GM18526 (cell line): ENCODE data around the gene KIF18B.

Experiments
- POLR2A ChIP-seq: IDR thresholded peaks from 3 replicates; pipeline ENCODE4 v1.6.1; 2011; ENCODE audit not compliant: insufficient read length; ENCODE audit errors: extremely low read depth

The KIF18B gene

DNA sequence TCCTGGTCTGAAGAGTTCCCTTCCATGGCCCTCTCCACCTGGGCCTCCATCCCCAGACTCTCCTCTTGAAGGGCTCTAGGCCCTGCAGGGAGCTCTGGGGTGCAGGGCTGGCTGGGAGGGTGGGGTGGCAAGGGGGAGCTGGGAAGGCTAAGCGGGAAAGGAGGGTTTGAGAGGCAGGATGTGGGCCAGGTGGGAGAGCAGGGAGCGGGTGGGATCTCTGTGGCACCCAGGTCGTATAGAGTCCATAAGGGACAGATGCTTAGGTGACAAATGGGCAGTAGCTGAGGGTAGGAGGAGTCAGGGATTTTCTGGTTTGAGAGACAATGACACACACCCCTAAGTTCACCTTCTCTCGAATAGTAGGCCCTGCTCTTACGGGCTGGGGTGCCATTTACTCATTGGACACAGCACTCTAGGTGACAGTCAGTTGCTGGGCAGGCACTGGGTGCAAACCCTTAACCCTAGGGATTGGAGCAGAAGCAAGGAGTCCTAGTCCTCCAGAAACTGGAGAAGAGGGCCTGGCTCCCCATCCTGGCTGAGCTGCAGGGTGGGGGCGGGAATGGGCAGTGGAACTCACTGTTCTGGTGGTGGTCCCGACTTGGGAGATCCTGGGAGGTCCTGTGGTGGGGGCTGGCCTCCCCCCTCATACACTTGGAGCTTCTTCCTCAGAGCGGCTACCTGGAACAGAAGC is 15.3 kb downstream of the KIF18B start:
- no peak for TF ChIP-seq POLR2A

DNA sequence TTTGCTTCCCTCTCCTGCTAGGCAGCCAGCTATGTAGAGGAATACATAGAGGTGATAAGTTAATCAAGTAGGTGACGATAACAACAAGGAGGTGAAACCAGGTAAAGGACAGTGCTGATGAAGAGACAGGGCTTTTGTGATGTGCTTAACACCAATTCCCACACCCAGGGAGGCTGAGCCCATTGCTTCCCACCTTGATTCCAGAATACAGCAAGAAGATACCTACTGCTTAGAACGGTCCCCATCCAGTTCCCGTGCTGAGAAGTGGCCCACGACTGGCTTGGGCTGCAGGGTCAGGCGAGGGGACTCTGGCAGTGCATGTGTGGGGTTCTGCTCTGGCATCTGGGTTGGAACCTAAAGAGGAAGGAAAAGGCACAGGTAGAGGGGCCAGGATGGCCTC is 16.2 kb downstream of the KIF18B start:
- no peak for TF ChIP-seq POLR2A

DNA sequence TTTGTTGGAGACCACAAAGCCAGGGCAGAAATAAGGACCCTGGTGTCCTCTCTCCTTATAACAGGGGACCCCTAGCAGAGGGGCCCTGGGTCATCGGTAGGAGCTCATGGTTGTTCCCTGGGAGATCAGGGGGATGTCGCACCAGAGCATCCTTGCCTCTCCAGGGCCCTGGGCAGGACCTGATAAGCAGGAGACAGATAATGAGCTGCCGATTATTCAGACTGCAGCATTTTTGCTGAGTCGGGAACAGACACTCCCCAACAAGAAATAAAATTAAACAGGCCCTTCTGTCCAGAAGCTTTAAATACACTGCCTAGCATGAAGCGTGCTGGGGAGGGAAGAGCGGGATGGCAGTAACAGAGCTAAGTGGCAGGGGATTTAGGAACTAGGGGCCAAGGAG is 16.9 kb downstream of the KIF18B start:
- no peak for TF ChIP-seq POLR2A

DNA sequence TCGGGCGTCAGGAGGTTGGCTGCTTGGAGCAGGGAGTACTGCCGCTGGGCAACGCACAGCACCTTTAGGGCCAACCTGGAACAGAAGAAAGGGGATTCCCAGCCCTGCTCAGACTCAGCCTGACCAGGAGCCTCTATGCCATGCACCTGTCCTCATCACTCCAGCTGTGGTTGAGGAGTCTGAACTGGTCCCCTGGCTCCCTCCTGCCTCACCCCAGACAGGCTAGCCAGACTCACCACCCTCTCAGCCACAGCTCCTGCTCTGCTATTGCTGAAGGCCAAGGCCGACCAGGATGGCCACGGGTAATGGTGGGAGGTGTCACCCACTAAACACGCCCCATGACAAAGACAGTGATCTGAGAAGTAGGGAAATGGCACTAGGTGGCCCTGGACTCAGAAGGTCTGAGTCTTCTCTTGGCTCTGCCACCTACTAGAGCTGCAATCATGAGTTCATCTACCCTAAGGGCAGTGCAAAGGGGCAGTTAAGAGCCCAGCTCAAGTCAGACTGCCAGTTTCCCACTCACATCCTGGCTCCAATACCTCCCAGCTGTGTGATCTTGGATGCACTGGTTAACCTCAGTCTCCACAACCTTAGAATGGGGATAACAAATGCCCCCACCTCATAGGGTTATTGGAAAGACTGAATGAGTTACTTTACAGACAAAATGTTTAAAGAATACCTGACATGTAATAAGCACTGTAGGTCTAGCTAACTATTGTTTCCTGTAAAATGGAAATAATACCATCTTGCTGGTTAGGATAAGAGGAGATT is 18.4 kb downstream of the KIF18B start:
- no peak for TF ChIP-seq POLR2A

DNA sequence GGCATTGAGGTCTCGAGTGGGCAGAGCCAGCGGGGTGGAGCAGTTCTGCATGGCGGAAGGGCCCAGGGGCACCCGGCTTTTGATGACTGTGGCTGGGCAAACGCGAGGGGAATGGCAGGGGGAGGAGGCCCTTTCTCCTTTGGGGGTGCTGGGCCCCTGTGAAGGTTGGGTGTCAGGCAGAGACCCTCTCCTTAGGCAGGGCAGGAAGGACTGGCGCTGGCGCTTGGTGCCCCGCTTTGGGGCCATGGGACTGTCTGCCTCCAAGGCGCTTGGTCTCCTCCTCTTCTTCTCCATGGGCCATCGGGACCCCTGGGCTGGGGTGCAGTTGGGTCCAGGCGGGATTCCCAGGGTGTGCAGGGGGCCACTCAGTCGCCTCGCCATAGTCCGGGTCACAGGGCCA is 19.4 kb downstream of the KIF18B start:
- TF ChIP-seq POLR2A = no peak

DNA sequence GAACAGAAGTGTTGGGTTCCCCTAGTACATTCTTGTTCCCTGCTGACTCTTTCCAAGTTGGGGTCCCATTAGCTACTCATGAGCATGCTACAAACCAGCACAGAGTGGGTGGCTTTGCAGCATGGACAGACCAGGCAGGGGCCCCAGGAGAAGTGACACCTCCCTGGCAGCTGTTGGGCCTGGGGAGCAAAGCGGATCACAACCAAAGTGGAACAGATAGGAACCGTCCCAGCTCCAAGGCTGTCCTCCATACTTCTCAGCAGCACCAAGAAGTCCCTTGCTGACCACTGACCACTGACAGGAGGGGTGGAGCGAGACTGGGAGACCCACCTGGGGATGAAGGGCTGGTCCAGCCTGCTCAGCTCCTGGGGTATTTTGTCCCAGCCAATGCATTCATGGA is 19.9 kb downstream of the KIF18B start:
- no peak for TF ChIP-seq POLR2A

DNA sequence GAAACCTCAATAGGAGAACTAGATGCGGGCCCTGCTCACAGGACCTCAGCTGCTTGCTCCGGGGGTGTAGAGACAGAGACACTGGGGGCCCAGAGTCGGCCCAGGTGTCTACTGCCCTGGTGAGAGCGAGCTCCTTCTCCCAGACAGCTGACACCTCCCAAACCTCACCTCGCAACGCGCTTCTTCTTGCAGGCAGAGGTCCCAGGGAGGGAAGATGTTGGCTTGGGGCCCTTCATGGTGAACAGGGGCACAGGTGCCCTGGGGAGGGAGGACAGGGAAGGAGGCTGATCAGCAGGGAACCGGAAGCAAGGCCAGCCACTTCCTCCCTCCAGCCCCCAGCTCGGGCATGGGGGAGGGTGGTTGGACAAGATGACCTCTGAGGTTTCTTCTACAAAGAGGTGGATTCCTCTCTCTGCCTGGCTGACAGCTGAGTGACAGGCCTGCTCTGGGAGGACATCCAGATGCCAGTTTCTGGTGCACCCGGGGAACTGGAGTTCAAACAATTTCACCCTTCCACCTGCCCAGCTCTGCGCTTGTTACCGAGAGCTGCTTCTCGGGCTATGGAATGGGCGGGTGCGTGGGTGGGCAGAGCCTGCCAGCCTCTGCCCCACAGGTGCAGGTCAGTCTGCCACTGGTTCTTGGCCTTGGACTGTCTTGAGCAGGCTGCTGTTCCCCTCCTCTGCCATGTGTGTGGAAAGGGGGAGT is 20.6 kb downstream of the KIF18B start:
- TF ChIP-seq POLR2A = no peak

DNA sequence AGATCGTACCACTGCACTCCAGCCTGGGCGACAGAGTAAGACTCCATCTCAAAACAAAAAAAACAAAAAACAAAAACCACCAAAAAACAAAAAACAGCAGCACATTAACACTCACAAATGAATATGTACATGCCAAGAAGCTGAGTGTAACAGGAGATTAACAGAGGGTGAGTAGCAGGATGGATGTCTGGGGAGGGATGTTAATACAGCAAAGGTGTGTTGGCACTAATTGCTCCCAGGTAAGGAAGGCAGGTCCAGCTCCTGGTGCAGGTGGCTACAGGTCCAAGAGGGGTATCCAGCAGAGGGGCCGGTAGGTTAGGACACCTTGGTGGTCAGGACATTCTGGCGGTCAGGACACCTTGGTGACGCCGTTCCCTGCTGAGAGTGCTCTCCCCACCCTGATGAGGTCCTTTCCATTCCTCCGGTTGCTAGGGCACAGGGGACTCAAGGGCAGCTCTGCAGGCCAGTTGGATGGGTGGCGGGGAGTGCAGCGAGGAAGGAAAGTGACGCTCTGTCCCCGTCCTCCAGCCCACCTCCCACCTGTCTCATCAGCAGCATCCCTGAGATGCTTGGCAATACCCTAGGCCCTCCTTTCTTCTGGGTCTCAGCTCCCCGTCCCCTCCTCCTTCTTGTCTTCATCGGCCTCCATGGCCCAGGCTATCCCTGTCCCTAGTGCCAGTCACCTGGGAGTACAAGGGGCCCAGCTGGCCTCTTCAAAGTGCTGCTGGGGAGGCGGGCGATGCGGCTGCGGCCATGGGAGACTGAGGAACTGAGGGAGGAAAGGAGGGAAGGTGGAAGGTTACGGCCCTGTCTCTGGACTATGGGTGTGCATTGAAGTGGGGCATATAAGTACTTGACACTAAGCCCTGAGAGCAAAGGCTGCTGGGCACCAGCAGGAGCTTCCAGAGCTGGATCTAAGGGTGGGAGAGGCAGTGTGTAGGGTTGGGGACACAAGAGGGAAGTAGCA is 21.6 kb downstream of the KIF18B start:
- TF ChIP-seq POLR2A = no peak

DNA sequence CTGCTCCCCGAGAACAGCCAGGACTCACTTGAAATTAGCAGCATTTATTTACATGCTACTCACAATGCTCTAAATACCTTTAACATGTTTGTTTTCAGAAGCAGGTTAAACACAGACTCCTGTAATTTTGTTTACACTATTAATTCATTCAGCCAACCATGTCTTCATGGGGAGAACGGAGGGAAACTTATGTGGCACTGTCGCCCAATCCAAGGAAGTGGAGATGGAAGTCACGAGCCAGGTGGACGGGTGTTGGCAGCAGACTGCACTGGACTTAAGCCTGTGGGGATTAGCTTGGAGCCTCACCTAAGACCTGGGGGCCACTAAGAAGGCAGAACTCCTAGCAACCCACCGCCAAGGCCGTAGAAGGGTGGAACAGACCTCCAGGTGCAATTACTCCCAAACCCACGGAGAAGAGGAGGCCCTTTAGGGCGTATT is 23.4 kb downstream of the KIF18B start:
- no peak for TF ChIP-seq POLR2A

DNA sequence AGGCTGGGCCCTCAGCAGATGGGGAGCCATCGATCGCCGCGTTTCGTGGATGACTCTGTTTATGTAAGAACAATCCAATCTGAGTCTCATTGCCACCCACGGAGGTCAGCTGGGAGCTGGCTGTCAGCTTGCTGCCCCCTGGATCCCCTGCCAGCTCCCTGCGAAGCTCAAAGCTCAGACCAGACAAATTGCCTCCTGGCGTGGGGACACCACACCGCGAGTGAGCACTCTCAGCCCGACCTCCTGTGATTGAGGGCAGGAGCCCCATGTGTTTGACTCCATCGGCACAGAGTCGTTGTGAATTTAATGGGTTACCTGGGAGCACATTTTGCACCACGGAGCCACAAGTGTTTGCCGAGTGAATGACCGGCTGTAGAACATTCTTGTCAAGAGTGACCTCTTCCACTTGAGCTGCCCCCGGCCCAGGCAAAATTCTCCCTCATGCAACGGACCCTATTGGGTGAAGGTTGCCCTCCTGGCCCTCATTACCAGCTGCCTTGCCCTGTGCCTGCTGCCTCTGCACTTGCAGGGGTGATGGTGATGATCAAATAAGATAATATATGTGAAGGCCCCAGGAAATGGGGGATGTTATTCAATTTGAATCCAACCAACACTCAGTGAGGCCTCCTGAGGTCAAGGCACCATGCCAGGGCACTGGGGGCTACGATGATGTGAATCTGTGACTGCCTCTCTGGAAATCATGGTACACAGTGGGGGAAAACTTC is 24.7 kb downstream of the KIF18B start:
- TF ChIP-seq POLR2A = no peak

DNA sequence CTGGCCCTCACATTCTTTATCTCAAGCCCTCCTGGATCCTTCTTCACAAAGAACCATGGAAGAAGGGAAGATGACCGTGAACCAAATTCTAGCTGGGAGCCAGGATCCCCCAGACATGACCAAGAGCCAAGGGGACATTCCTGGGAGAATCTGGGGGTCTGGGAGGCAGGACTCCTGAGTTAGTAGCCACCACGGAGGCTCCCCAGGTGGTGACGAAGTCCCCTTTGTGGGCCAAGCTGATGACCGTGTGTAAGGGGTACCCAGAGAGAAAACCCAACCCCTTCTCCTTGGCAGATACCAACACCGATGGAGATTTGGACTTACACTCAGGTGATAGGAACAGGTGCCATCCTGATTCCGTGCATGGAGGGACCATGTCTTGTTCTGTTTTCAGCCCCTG is 25.4 kb downstream of the KIF18B start:
- no peak for TF ChIP-seq POLR2A

DNA sequence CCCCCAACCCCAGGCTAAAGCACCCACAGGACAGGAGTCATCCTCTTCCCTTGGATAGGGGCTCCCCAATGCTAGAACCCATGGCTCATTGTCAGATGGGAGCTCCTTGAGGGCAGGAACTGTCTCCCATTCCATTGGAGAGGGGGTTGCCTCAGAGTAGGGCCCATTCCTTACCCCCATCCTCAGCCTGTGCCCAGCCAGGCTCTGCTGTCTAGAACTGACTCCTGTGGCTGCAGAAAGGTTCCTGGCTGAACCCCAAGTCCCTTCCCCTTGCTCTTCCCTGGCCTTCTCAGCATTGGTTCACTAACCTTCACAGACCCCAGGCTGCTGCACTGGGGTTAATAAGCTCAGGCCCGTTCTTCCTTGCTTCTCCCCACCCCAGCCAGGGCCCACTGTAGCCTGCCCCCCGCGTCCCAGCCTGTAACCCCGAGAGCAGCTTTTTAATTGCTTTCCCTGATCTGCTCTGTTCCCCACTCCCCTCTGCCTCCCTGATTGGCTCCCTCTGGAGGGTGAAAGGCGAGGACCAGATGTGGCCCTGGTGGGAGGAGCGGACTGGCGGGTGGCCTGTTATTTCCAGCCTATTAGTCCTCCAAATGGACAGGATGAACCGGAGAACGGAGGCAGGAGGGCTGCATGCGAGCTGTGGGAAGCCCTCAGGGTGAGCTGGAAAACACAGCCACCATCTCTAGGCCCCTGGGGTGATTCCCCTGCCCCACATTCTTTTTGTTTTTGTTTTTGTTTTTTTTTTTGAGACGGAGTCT is 26.3 kb downstream of the KIF18B start:
- no peak for TF ChIP-seq POLR2A

DNA sequence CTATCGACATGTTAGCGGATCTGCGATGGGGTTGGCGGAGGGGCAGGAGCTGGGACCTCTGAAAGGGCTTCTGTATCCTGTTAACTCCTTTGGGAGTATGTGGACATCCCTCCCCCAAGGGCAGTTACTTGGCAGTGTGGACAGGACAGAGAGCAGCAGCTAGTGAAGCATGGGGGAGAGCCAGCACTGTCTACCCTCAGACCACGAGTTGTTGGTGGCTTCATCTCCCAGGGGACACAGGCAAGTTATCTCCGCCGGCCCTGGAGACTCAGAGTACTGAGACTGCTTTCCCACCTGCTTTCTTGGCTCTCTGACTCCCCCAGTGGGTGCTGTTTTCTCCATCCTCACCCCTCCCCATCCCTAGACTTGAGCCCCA is 27.0 kb downstream of the KIF18B start:
- no peak for TF ChIP-seq POLR2A
